ENCODE data around the gene TBC1D9B.

TBC1D9B gene

GRCh38 chr5:179815491-179816249, 92.0 kb downstream of the TBC1D9B start:
- H3K36me3 ChIP-seq (ENCODE audit: control insufficient read depth, insufficient read depth, low read length) = no peaks in the 10 kb centered on the region
- no peak overlapping the region for H3K27ac ChIP-seq (ENCODE audit: insufficient read depth, low read depth, low read length, poor library complexity, severe bottlenecking)
- H3K4me3 ChIP-seq (ENCODE audit: insufficient read depth, low read depth, low read length) = no peak overlapping the region
- H3K4me1 ChIP-seq (ENCODE audit: control insufficient read depth, insufficient read depth, low read length) = peaks cover 15% of the 10 kb centered on the region
- 94 to 95% methylated on average over 21 of the region's 21 CpGs for WGBS, 2 experiments
- no peaks in the 10 kb centered on the region for H3K9me3 ChIP-seq (ENCODE audit: control insufficient read depth, low read length)
- peaks cover 35% of the 10 kb centered on the region for H3K27me3 ChIP-seq (ENCODE audit: control insufficient read depth, insufficient read depth, low read length, poor library complexity, severe bottlenecking)

- no peak overlapping the region for H3K4me3 ChIP-seq (ENCODE audit: insufficient read depth, low read depth, low read length)
- H3K27ac ChIP-seq (ENCODE audit: insufficient read depth, low read depth, low read length, poor library complexity, severe bottlenecking) = no peak overlapping the region
- H3K27me3 ChIP-seq (ENCODE audit: control insufficient read depth, insufficient read depth, low read length, poor library complexity, severe bottlenecking) = peaks cover 30% of the 10 kb centered on the region
- no peaks in the 10 kb centered on the region for H3K9me3 ChIP-seq (ENCODE audit: control insufficient read depth, low read length)
- H3K36me3 ChIP-seq (ENCODE audit: control insufficient read depth, insufficient read depth, low read length) = no peaks in the 10 kb centered on the region
- WGBS, 2 experiments = 72 to 76% methylated on average over 3 of the region's 3 CpGs
- H3K4me1 ChIP-seq (ENCODE audit: control insufficient read depth, insufficient read depth, low read length) = peaks cover 9% of the 10 kb centered on the region
Measured at GRCh38 chr5:179814090-179814489, 93.6 kb downstream of the TBC1D9B start.

GRCh38 chr5:179812997-179813607, 94.6 kb downstream of the TBC1D9B start:
- H3K4me1 ChIP-seq (ENCODE audit: control insufficient read depth, insufficient read depth, low read length) = peaks cover under 1% of the 10 kb centered on the region
- no peaks in the 10 kb centered on the region for H3K36me3 ChIP-seq (ENCODE audit: control insufficient read depth, insufficient read depth, low read length)
- no peaks in the 10 kb centered on the region for H3K9me3 ChIP-seq (ENCODE audit: control insufficient read depth, low read length)
- H3K27ac ChIP-seq (ENCODE audit: insufficient read depth, low read depth, low read length, poor library complexity, severe bottlenecking) = no peak overlapping the region
- 75 to 94% methylated on average over 5 of the region's 5 CpGs for WGBS, 2 experiments
- H3K4me3 ChIP-seq (ENCODE audit: insufficient read depth, low read depth, low read length) = no peak overlapping the region
- peaks cover 22% of the 10 kb centered on the region for H3K27me3 ChIP-seq (ENCODE audit: control insufficient read depth, insufficient read depth, low read length, poor library complexity, severe bottlenecking)

- Histone ChIP-seq H3K4me3 (ENCODE audit: insufficient read depth, low read depth, low read length) (no peak overlapping the region), H3K27ac (ENCODE audit: insufficient read depth, low read depth, low read length, poor library complexity, severe bottlenecking) (no peak overlapping the region), H3K36me3 (ENCODE audit: control insufficient read depth, insufficient read depth, low read length) (no peaks in the 10 kb centered on the region), H3K4me1 (ENCODE audit: control insufficient read depth, insufficient read depth, low read length) (no peaks in the 10 kb centered on the region), H3K27me3 (ENCODE audit: control insufficient read depth, insufficient read depth, low read length, poor library complexity, severe bottlenecking) (peaks cover 14% of the 10 kb centered on the region), H3K9me3 (ENCODE audit: control insufficient read depth, low read length) (no peaks in the 10 kb centered on the region)
- WGBS, 2 experiments = 95 to 96% methylated on average over 27 of the region's 27 CpGs
Measured at GRCh38 chr5:179812135-179812825, 95.4 kb downstream of the TBC1D9B start.
